AG09319 (cell line): ENCODE measurements around the gene CGB8.
A peak's percentile ranks its signal among the peaks of the same experiment; 100 is the strongest.

Experiments
- DNase-seq: peaks from one replicate; pipeline ENCODE4 v3.0.0-alpha.2; 2010; ENCODE audit warnings: low read depth; ENCODE audit errors: extremely low read depth
- CTCF ChIP-seq: IDR thresholded peaks from 2 replicates; pipeline ENCODE4 v1.5.1; 2011; ENCODE audit warnings: low read depth, mild to moderate bottlenecking, inconsistent platforms, low read length, moderate library complexity

The CGB8 gene

GRCh38 chr19:49085020-49085867 lies 36.3 kb upstream of the CGB8 start, which contains the start of gene SNRNP70:
SNRNP70 (plus strand) TSS chr19:49085451; CDS start chr19:49086415, 964 bp downstream.
- peak; percentile 100 for DNase-seq
- TF ChIP-seq CTCF, result no peak

GRCh38 chr19:49084206-49085019 lies 35.5 kb upstream of the CGB8 start:
- TF ChIP-seq CTCF, result no peak
- no peak for DNase-seq

- TF ChIP-seq CTCF, result no peak
These were observed 32.4 kb upstream of the CGB8 start for GRCh38 chr19:49081273-49081672.

GRCh38 chr19:49080392-49080791 lies 31.5 kb upstream of the CGB8 start:
- no peak for TF ChIP-seq CTCF

More at GRCh38 chr19:49081273-49081672, 32.4 kb upstream of the CGB8 start:
- no peak for DNase-seq

GRCh38 chr19:49074869-49075268 lies 26.0 kb upstream of the CGB8 start:
- peak; percentile 30 for DNase-seq
- peak; percentile 57 for TF ChIP-seq CTCF

More at GRCh38 chr19:49080392-49080791, 31.5 kb upstream of the CGB8 start:
- no peak for DNase-seq

GRCh38 chr19:49073514-49074378 lies 24.8 kb upstream of the CGB8 start:
- peak; percentile 18 for TF ChIP-seq CTCF
- DNase-seq, result no peak
